ENCODE data around the gene UBE2K. TPM values are rescaled to one million over a fixed set of nuclear protein-coding genes. Genes with fewer than 3 reads are reported as not detected.

UBE2K gene
- total and polyA plus RNA-seq, 2 of the 13 experiments (the other 11 are each of a cell fraction or from before 2014, with no cell fraction given): 36.2 to 81.0 TPM

- in situ Hi-C loops (cut with HindIII; ENCODE audit: extremely low pct_ligation_motif_present, low pct_unique_long_range_greater_than_20kb) (no loop called here), intact Hi-C loops (cut with micrococcal nuclease; ENCODE audit: unreplicated experiment) (no loop called here)
- no TSS peak for BruUV-seq (replicated peaks)
- ChIA-PET POLR2A (interaction anchor here (0.7 kb wide), 1 partner anchor 326 kb away, joined by 4 read pairs; no protein-coding TSS in a partner anchor), CTCF (ENCODE audit: low intra/inter-chr PET ratio, low total read pairs) (no interaction called here)
- no peak for DNase-seq (ENCODE audit: low spot score)
- Histone ChIP-seq H3K9ac (ENCODE audit: insufficient read depth, low read depth, low read length) (no peak overlapping the region), H3K4me3 (replicated peaks in 1 of 3; ENCODE audit: insufficient read depth in 1 of 3, low read depth in 2 of 3, low read length in 3 of 3) (no peak overlapping the region), H3K4me1 (ENCODE audit: insufficient read depth, low read length) (peaks cover 6% of the 10 kb centered on the region; the same call in 1 of the 2 replicates), H3K27ac (ENCODE audit: extremely low read length, insufficient read depth, low read length) (no peak overlapping the region), H3K36me3 (replicated peaks in 1 of 2; ENCODE audit: control insufficient read depth in 1 of 2, insufficient read depth in 2 of 2, low read length in 2 of 2) (no peaks in the 10 kb centered on the region), H3K27me3 (ENCODE audit: control insufficient read depth in 1 of 2, insufficient read depth in 2 of 2, low read length in 2 of 2) (no peaks in the 10 kb centered on the region), H3K79me2 (ENCODE audit: insufficient read depth, low read length) (no peaks in the 10 kb centered on the region), H4K20me1 (ENCODE audit: insufficient read depth, low read length) (no peaks in the 10 kb centered on the region), H2AFZ (ENCODE audit: low read length) (no peak overlapping the region), H3K4me2 (ENCODE audit: low read depth, low read length) (no peak overlapping the region), H3K9me3 (ENCODE audit: low read length) (no peaks in the 10 kb centered on the region)
- TF ChIP-seq CTCF (CRISPR knock-in tag; IDR thresholded peaks at IDR 0.05): 0 out of 2 replicates have a peak, but pooled peaks have one; percentile 12
- TF ChIP-seq TSC22D2 (CRISPR knock-in tag; IDR thresholded peaks at IDR 0.05; ENCODE audit: borderline replicate concordance): no peak
- no peak for FAIRE-seq
- 42% methylated on average over 8 of the region's 8 CpGs for WGBS (ENCODE audit: low lambda C conversion rate)
- no peak; the same call in 2 of the 3 replicates for ATAC-seq
Observed at GRCh38 chr4:39808231-39808749, 110.4 kb downstream of the UBE2K start.

GRCh38 chr4:39812500-39812899 lies 114.6 kb downstream of the UBE2K start:
- 36% methylated on average over 6 of the region's 6 CpGs for WGBS (ENCODE audit: low lambda C conversion rate)
- CTCF ChIA-PET (ENCODE audit: low intra/inter-chr PET ratio, low total read pairs): no interaction called here
- POLR2A ChIA-PET: no interaction called here
- no peak for DNase-seq (ENCODE audit: low spot score)
- intact Hi-C loops (cut with micrococcal nuclease; ENCODE audit: unreplicated experiment): loop anchor here (10.0 kb wide), 2 partner anchors 162 to 348 kb away; partner anchors contain the start of gene PDS5A
- Histone ChIP-seq H3K4me2 (ENCODE audit: low read depth, low read length) (no peak overlapping the region), H3K4me3 (replicated peaks in 1 of 3; ENCODE audit: insufficient read depth in 1 of 3, low read depth in 2 of 3, low read length in 3 of 3) (no peak overlapping the region), H3K9ac (ENCODE audit: insufficient read depth, low read depth, low read length) (no peak overlapping the region), H3K27ac (ENCODE audit: extremely low read length, insufficient read depth, low read length) (no peak overlapping the region), H2AFZ (ENCODE audit: low read length) (no peak overlapping the region), H3K9me3 (ENCODE audit: low read length) (no peaks in the 10 kb centered on the region), H4K20me1 (ENCODE audit: insufficient read depth, low read length) (no peaks in the 10 kb centered on the region), H3K4me1 (ENCODE audit: insufficient read depth, low read length) (peaks cover 35% of the 10 kb centered on the region), H3K27me3 (ENCODE audit: control insufficient read depth in 1 of 2, insufficient read depth in 2 of 2, low read length in 2 of 2) (no peaks in the 10 kb centered on the region), H3K79me2 (ENCODE audit: insufficient read depth, low read length) (no peaks in the 10 kb centered on the region), H3K36me3 (replicated peaks in 1 of 2; ENCODE audit: control insufficient read depth in 1 of 2, insufficient read depth in 2 of 2, low read length in 2 of 2) (no peaks in the 10 kb centered on the region)
- BruUV-seq (replicated peaks): no TSS peak
- TF ChIP-seq ZNF646 (CRISPR knock-in tag; IDR thresholded peaks at IDR 0.05): peak; percentile 98
- no peak for TF ChIP-seq DR1 (CRISPR knock-in tag; IDR thresholded peaks at IDR 0.05)
- TF ChIP-seq ZNF121 (CRISPR knock-in tag; IDR thresholded peaks at IDR 0.05): peak; percentile 90
- ATAC-seq: no peak
- no peak for FAIRE-seq
- in situ Hi-C loops (cut with HindIII; ENCODE audit: extremely low pct_ligation_motif_present, low pct_unique_long_range_greater_than_20kb): no loop called here

All from HepG2 (cell line).